ENCODE data around the gene SMAD9. TPM values are rescaled to one million over a fixed set of nuclear protein-coding genes. Genes with fewer than 3 reads are reported as not detected.

Gene SMAD9
- total RNA-seq, 2 donors from 2014 or later = 6.5 to 7.8 TPM

- Histone ChIP-seq H3K36me3 (no peaks in the 10 kb centered on the region), H3K9me3 (no peaks in the 10 kb centered on the region), H3K27me3 (no peaks in the 10 kb centered on the region), H3K4me1 (no peaks in the 10 kb centered on the region), H3K4me3 (no peak overlapping the region), H3K9ac (ENCODE audit: low read depth in 2 of 2, low read length in 2 of 2) (no peak overlapping the region), H3K27ac (no peak overlapping the region)
- intact Hi-C loops (cut with DNase I) = no loop called here
- DNase-seq = no peak
- no peak for TF ChIP-seq CTCF (IDR thresholded peaks at IDR 0.05)
These were observed 30.9 kb upstream of the SMAD9 start for GRCh38 chr13:36950920-36951319.

GRCh38 chr13:36950330-36950729, 30.3 kb upstream of the SMAD9 start:
- Histone ChIP-seq H3K4me3 (no peak overlapping the region), H3K27me3 (no peaks in the 10 kb centered on the region), H3K4me1 (no peaks in the 10 kb centered on the region), H3K27ac (no peak overlapping the region), H3K9ac (ENCODE audit: low read depth in 2 of 2, low read length in 2 of 2) (no peak overlapping the region), H3K36me3 (no peaks in the 10 kb centered on the region), H3K9me3 (no peaks in the 10 kb centered on the region)
- no peak for TF ChIP-seq CTCF (IDR thresholded peaks at IDR 0.05)
- DNase-seq = no peak
- intact Hi-C loops (cut with DNase I) = no loop called here

- TF ChIP-seq CTCF (IDR thresholded peaks at IDR 0.05) = no peak
- H3K36me3 ChIP-seq = no peaks in the 10 kb centered on the region
These were observed 25.0 kb upstream of the SMAD9 start for GRCh38 chr13:36945078-36945477.

GRCh38 chr13:36925603-36926002, 5.6 kb upstream of the SMAD9 start:
- Histone ChIP-seq H3K4me3 (no peak overlapping the region), H3K4me1 (no peaks in the 10 kb centered on the region), H3K9ac (ENCODE audit: low read depth in 2 of 2, low read length in 2 of 2) (no peak overlapping the region), H3K36me3 (no peaks in the 10 kb centered on the region), H3K9me3 (no peaks in the 10 kb centered on the region), H3K27me3 (no peaks in the 10 kb centered on the region), H3K27ac (no peak overlapping the region)
- DNase-seq = no peak
- intact Hi-C loops (cut with DNase I) = no loop called here
- TF ChIP-seq CTCF (IDR thresholded peaks at IDR 0.05) = no peak

More at GRCh38 chr13:36945078-36945477, 25.0 kb upstream of the SMAD9 start:
- no peaks in the 10 kb centered on the region for H3K27me3 ChIP-seq
- no peak for DNase-seq
- no peak overlapping the region for H3K9ac ChIP-seq (ENCODE audit: low read depth in 2 of 2, low read length in 2 of 2)
- no peak overlapping the region for H3K27ac ChIP-seq
- intact Hi-C loops (cut with DNase I) = no loop called here
- no peak overlapping the region for H3K4me3 ChIP-seq
- no peaks in the 10 kb centered on the region for H3K4me1 ChIP-seq
- H3K9me3 ChIP-seq = no peaks in the 10 kb centered on the region

GRCh38 chr13:36924001-36924400, 4.0 kb upstream of the SMAD9 start:
- no peak for DNase-seq
- no peak for TF ChIP-seq CTCF (IDR thresholded peaks at IDR 0.05)

More at GRCh38 chr13:36924001-36924400, 4.0 kb upstream of the SMAD9 start:
- Histone ChIP-seq H3K27ac (no peak overlapping the region), H3K27me3 (no peaks in the 10 kb centered on the region), H3K9me3 (no peaks in the 10 kb centered on the region), H3K4me1 (no peaks in the 10 kb centered on the region), H3K36me3 (no peaks in the 10 kb centered on the region), H3K4me3 (no peak overlapping the region), H3K9ac (ENCODE audit: low read depth in 2 of 2, low read length in 2 of 2) (no peak overlapping the region)
- intact Hi-C loops (cut with DNase I) = no loop called here
